ENCODE results near the gene C1orf74. TPM values are rescaled to one million over a fixed set of nuclear protein-coding genes. Genes with fewer than 3 reads are reported as not detected.

C1orf74 gene
- total RNA-seq, 1 experiment from 2014 or later = 4.9 TPM

DNA sequence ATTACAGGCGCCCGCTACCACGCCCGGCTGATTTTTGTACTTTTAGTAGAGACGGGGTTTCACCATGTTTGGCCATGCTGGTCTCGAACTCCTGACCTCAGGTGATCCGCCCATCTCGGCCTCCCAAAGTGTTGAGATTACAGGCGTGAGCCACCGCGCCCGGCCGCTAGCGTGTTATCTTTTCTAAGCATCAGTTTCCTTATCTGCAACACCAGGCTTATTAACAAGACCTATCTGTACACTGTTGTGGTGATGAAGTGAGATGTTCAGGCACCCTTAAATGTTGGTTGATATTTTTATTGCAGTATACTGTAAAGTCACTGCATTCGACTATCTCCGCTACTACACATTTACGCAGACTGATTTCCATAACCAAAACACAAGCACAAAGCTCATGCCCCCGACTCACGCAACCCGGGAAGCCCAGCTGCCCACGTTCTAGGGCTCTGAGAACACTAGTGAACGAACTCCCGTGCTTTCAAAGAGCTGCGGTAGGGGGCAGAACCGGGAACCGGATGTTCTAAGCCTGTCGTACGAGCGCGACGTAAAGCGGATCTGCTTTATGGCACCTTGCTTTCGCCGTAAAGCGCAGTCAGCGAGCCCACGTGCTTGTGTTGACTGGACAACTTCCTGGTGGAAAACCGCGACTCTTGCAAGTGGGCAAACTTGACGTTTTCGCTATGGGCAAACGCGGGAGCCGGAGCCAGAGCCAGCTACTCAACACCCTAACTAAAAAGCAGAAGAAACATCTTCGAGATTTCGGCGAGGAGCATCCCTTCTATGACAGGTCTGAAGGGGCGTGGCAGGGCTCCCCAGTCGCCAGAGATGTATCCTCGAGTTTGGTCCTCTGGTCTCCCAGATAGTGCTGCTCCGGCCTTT, 43.3 kb upstream of the C1orf74 start, which contains the start of gene UTP25:
TSS of gene UTP25 (plus strand) at position 589 of the 879 bp plus-strand sequence. CDS start at position 681, 92 bp downstream.
- H3K4me1 Mint-ChIP-seq (ENCODE audit: low read depth, unreplicated experiment) = peaks cover 67% of the 10 kb centered on the region
- CTCF ChIA-PET = interaction anchor here (0.7 to 1.4 kb wide), 3 partner anchors 12 to 20 kb away, joined by 3 to 5 read pairs (median 3); no protein-coding TSS in a partner anchor
- intact Hi-C loops (cut with micrococcal nuclease; ENCODE audit: unreplicated experiment) = loop anchor here (5.0 to 10.0 kb wide), 2 partner anchors 80 to 173 kb away; partner anchors contain the start of gene LAMB3

DNA sequence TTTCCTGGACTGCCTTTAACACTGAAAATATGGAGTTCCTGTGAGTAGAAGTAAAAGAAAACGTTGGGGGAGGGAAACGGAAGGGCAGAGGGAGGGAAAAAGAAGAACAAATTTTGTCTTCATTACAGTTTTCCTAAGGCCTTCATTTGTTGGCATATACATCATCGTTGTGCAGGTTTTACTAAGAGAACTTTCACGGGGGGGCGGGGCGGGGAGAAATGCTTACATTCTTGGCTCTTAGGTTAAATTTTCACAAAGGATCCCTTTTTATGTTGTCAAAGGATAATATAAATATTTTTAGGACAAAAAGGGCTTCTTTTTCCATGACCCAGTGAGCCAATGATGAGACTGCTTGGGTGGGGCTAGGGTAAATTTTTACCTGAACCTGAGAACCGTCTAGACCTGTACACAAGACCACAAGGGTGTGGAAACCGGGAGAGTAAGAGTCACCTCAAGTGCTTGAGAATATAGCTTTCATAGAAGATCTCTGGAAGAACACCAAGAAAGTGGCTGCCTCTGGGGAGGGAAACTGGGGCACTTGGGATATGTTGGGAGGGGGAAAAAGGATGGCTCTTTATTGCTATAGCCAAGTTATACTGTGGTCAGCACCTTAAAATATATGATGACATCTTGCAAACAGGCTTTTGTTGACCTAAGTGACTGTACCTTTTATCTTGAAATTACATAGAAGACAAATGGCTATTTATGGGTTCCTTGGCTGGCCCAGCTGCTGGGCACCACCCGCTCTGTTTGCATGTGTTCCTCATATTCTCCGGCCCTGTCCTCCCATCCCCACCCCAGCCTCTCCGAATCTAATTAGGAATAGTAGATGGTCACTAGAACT, 41.5 kb upstream of the C1orf74 start:
- TF ChIP-seq, protein P1, sequence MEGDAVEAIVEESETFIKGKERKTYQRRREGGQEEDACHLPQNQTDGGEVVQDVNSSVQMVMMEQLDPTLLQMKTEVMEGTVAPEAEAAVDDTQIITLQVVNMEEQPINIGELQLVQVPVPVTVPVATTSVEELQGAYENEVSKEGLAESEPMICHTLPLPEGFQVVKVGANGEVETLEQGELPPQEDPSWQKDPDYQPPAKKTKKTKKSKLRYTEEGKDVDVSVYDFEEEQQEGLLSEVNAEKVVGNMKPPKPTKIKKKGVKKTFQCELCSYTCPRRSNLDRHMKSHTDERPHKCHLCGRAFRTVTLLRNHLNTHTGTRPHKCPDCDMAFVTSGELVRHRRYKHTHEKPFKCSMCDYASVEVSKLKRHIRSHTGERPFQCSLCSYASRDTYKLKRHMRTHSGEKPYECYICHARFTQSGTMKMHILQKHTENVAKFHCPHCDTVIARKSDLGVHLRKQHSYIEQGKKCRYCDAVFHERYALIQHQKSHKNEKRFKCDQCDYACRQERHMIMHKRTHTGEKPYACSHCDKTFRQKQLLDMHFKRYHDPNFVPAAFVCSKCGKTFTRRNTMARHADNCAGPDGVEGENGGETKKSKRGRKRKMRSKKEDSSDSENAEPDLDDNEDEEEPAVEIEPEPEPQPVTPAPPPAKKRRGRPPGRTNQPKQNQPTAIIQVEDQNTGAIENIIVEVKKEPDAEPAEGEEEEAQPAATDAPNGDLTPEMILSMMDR (IDR thresholded peaks at IDR 0.05; ENCODE audit: unreplicated experiment) = no peak
- Mint-ChIP-seq H3K4me3 (ENCODE audit: low read depth, unreplicated experiment) (peak overlapping the region; percentile 43), H3K4me1 (ENCODE audit: low read depth, unreplicated experiment) (peaks cover 67% of the 10 kb centered on the region), H3K27me3 (ENCODE audit: unreplicated experiment) (no peaks in the 10 kb centered on the region), H3K27ac (ENCODE audit: unreplicated experiment) (peak overlapping the region; percentile 92), H3K9me3 (ENCODE audit: low read depth, unreplicated experiment) (no peaks in the 10 kb centered on the region), H3K36me3 (ENCODE audit: insufficient read depth, unreplicated experiment) (peaks cover 42% of the 10 kb centered on the region)
- BruUV-seq (replicated peaks) = no TSS peak
- CTCF ChIA-PET = interaction anchor here (0.6 to 1.5 kb wide), 6 partner anchors 15 to 173 kb away, joined by 3 to 9 read pairs (median 4); partner anchors contain the start of gene IRF6
- DNase-seq = peak; percentile 48
- intact Hi-C loops (cut with micrococcal nuclease; ENCODE audit: unreplicated experiment) = loop anchor here (5.0 to 10.0 kb wide), 2 partner anchors 79 to 171 kb away; partner anchors contain the start of gene LAMB3

More for the DNA sequence above, 43.3 kb upstream of the C1orf74 start, which contains the start of gene UTP25:
- Mint-ChIP-seq H3K27ac (ENCODE audit: unreplicated experiment) (peak within 1 kb of the TSS; percentile 92), H3K27me3 (ENCODE audit: unreplicated experiment) (no peaks in the 10 kb centered on the region), H3K9me3 (ENCODE audit: low read depth, unreplicated experiment) (no peaks in the 10 kb centered on the region), H3K4me3 (ENCODE audit: low read depth, unreplicated experiment) (peak within 1 kb of the TSS; percentile 82), H3K36me3 (ENCODE audit: insufficient read depth, unreplicated experiment) (peaks cover 56% of the 10 kb centered on the region)
- peak; percentile 94 for DNase-seq
- TF ChIP-seq, protein P1 (IDR thresholded peaks at IDR 0.05; ENCODE audit: unreplicated experiment) = peak; percentile 59
- no TSS peak for BruUV-seq (replicated peaks)

DNA sequence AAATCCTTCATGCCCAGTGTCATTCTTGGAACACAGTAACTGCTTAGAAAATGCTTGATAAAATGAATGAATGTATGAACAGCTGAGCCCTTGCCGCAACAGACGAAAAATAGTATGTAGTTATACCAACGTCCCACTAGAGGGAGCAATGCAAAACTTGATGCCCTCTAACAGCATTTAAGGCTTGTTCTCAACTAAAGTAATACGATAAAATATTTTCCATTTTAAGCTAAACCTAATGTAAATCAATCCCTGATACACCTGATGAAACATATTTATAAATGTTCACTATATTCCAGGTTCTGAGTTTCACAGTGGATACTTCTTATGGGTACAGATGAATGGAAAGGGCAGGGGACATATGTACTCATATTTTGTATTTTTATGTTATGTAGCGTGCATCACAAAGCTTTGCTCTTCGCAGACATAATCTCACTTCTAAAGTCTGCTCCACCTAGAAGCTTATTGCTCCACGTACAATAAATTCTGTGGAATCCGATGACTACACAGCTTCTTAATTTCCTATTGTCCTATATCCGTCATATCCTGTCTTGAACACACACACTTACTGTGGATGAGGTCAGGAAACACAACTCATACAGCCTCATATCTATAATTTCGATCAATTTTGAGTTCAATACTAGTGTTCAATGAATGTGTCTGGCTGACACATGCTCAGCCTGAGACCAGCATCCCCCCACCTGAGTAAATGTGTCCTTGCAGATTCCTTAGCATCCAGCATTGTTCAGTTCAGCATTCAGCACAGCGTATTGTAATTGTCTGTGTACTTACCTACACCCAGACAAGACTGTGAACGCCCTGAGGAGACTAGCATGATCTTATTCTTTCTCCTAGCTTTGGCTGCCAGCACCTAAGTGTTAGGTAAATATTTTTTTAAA, 39.0 kb upstream of the C1orf74 start:
- Mint-ChIP-seq H3K4me3 (ENCODE audit: low read depth, unreplicated experiment) (no peak overlapping the region), H3K9me3 (ENCODE audit: low read depth, unreplicated experiment) (no peaks in the 10 kb centered on the region), H3K4me1 (ENCODE audit: low read depth, unreplicated experiment) (peaks cover 51% of the 10 kb centered on the region), H3K36me3 (ENCODE audit: insufficient read depth, unreplicated experiment) (peaks cover 23% of the 10 kb centered on the region), H3K27ac (ENCODE audit: unreplicated experiment) (no peak overlapping the region), H3K27me3 (ENCODE audit: unreplicated experiment) (no peaks in the 10 kb centered on the region)
- CTCF ChIA-PET = interaction anchor here (0.8 to 2.6 kb wide), 5 partner anchors 8 to 75 kb away, joined by 3 to 13 read pairs (median 5); partner anchors contain the start of gene IRF6
- peak; percentile 28 for DNase-seq
- no TSS peak for BruUV-seq (replicated peaks)
- intact Hi-C loops (cut with micrococcal nuclease; ENCODE audit: unreplicated experiment) = loop anchor here (2.0 to 10.0 kb wide), 2 partner anchors 17 to 169 kb away; partner anchors contain the start of genes IRF6 and LAMB3
- TF ChIP-seq, protein P1 (IDR thresholded peaks at IDR 0.05; ENCODE audit: unreplicated experiment) = peak; percentile 53

All from Calu3 (cell line).